H1 (cell line): ENCODE data around the gene ZFPL1. TPM values are rescaled to one million over a fixed set of nuclear protein-coding genes. Genes with fewer than 3 reads are reported as not detected.
A peak's percentile ranks its signal among the peaks of the same experiment; 100 is the strongest.

Source experiments
- BRCA1 ChIP-seq: IDR thresholded peaks from 2 replicates; pipeline ENCODE4 v1.6.1; 2012; ENCODE audit warnings: low read depth, low read length, improper control_type of control experiment
- CEBPB ChIP-seq: IDR thresholded peaks from 2 replicates; pipeline ENCODE4 v1.6.1; 2012; ENCODE audit warnings: low read depth, low read length
- GTF2F1 ChIP-seq: IDR thresholded peaks from 2 replicates; pipeline ENCODE4 v1.6.1; 2012; ENCODE audit warnings: low read depth, low read length, improper control_type of control experiment, borderline replicate concordance
- SIX5 ChIP-seq: IDR thresholded peaks from 2 replicates; pipeline ENCODE4 v1.6.1; 2011; ENCODE audit warnings: mild to moderate bottlenecking, low read depth, low read length
- polyA plus RNA-seq, 7 experiments: library from polyadenylated mRNA; depleted of rRNA in 3 of 7; stranded (reverse) in 5 of 7; unstranded in 2 of 7; fragments of >200 nt in 5 of 7; fragments of 200-250 nt in 2 of 7; gene quantifications; 1 replicate in 5 of 7; 2 replicates in 1 of 7; 4 replicates in 1 of 7; pipeline versions ENCODE4 v1.2.1 to v1.2.3, GENCODE V29; 2011 to 2013; ENCODE audit warnings: missing spikeins in 2 of 7, mixed read lengths in 2 of 7
- total RNA-seq: library from RNA; stranded (reverse); fragmentation: NEBNext Ultra II Directional; extraction: Animal tissue kit (Norgen Biotek cat#: 25700); gene quantifications from 2 replicates; pipeline ENCODE4 v1.2.1, GENCODE V29; 2021
- TF ChIP-seq, protein P1 (sequence below): IDR thresholded peaks from 2 replicates; pipeline ENCODE4 v1.6.1; 2011; ENCODE audit warnings: low read depth, mild to moderate bottlenecking, low read length; ENCODE audit not compliant: insufficient read depth
- TF ChIP-seq, protein P2 (sequence below): fragments of 300-600 bp; sonication (generic); IDR thresholded peaks from 2 replicates; pipeline ENCODE4 v1.7.1; 2012; ENCODE audit warnings: low read length, moderate library complexity, mild to moderate bottlenecking, inconsistent platforms; ENCODE audit not compliant: insufficient replicate concordance

ZFPL1 gene
- total and polyA plus RNA-seq, 2 of the 8 experiments (the other 6 are each of a cell fraction or from before 2014, with no cell fraction given) = 21.5 to 76.8 TPM

GRCh38 chr11:65121865-65122696 is 38.1 kb downstream of the ZFPL1 start, which contains the start of the genes FAU and MRPL49 (continued):
- TF ChIP-seq, protein P1, sequence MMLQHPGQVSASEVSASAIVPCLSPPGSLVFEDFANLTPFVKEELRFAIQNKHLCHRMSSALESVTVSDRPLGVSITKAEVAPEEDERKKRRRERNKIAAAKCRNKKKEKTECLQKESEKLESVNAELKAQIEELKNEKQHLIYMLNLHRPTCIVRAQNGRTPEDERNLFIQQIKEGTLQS = peak; percentile 68; the same call in 1 of the 2 replicates
- TF ChIP-seq, protein P2, sequence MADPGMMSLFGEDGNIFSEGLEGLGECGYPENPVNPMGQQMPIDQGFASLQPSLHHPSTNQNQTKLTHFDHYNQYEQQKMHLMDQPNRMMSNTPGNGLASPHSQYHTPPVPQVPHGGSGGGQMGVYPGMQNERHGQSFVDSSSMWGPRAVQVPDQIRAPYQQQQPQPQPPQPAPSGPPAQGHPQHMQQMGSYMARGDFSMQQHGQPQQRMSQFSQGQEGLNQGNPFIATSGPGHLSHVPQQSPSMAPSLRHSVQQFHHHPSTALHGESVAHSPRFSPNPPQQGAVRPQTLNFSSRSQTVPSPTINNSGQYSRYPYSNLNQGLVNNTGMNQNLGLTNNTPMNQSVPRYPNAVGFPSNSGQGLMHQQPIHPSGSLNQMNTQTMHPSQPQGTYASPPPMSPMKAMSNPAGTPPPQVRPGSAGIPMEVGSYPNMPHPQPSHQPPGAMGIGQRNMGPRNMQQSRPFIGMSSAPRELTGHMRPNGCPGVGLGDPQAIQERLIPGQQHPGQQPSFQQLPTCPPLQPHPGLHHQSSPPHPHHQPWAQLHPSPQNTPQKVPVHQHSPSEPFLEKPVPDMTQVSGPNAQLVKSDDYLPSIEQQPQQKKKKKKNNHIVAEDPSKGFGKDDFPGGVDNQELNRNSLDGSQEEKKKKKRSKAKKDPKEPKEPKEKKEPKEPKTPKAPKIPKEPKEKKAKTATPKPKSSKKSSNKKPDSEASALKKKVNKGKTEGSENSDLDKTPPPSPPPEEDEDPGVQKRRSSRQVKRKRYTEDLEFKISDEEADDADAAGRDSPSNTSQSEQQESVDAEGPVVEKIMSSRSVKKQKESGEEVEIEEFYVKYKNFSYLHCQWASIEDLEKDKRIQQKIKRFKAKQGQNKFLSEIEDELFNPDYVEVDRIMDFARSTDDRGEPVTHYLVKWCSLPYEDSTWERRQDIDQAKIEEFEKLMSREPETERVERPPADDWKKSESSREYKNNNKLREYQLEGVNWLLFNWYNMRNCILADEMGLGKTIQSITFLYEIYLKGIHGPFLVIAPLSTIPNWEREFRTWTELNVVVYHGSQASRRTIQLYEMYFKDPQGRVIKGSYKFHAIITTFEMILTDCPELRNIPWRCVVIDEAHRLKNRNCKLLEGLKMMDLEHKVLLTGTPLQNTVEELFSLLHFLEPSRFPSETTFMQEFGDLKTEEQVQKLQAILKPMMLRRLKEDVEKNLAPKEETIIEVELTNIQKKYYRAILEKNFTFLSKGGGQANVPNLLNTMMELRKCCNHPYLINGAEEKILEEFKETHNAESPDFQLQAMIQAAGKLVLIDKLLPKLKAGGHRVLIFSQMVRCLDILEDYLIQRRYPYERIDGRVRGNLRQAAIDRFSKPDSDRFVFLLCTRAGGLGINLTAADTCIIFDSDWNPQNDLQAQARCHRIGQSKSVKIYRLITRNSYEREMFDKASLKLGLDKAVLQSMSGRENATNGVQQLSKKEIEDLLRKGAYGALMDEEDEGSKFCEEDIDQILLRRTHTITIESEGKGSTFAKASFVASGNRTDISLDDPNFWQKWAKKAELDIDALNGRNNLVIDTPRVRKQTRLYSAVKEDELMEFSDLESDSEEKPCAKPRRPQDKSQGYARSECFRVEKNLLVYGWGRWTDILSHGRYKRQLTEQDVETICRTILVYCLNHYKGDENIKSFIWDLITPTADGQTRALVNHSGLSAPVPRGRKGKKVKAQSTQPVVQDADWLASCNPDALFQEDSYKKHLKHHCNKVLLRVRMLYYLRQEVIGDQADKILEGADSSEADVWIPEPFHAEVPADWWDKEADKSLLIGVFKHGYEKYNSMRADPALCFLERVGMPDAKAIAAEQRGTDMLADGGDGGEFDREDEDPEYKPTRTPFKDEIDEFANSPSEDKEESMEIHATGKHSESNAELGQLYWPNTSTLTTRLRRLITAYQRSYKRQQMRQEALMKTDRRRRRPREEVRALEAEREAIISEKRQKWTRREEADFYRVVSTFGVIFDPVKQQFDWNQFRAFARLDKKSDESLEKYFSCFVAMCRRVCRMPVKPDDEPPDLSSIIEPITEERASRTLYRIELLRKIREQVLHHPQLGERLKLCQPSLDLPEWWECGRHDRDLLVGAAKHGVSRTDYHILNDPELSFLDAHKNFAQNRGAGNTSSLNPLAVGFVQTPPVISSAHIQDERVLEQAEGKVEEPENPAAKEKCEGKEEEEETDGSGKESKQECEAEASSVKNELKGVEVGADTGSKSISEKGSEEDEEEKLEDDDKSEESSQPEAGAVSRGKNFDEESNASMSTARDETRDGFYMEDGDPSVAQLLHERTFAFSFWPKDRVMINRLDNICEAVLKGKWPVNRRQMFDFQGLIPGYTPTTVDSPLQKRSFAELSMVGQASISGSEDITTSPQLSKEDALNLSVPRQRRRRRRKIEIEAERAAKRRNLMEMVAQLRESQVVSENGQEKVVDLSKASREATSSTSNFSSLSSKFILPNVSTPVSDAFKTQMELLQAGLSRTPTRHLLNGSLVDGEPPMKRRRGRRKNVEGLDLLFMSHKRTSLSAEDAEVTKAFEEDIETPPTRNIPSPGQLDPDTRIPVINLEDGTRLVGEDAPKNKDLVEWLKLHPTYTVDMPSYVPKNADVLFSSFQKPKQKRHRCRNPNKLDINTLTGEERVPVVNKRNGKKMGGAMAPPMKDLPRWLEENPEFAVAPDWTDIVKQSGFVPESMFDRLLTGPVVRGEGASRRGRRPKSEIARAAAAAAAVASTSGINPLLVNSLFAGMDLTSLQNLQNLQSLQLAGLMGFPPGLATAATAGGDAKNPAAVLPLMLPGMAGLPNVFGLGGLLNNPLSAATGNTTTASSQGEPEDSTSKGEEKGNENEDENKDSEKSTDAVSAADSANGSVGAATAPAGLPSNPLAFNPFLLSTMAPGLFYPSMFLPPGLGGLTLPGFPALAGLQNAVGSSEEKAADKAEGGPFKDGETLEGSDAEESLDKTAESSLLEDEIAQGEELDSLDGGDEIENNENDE = no peak
- TF ChIP-seq SIX5 = no peak
- TF ChIP-seq GTF2F1 = 0 out of 2 replicates have a peak, but pooled peaks have one; percentile 30
- peak; percentile 32; the same call in 1 of the 2 replicates for TF ChIP-seq BRCA1
- no peak for TF ChIP-seq CEBPB
